Upper lobe of left lung (tissue), 6 donors: Measurements from ENCODE around the gene FOXD4L3. TPM values are rescaled to one million over a fixed set of nuclear protein-coding genes. Genes with fewer than 3 reads are reported as not detected.
"Not testable (repeated sequence)": the region's sequence is repeated elsewhere in the genome, so short reads cannot be mapped to it uniquely, and the experiment has no call there.

ENCODE experiments used
- ATAC-seq, 2 donors: fragments of 200-7000 bp; cut with Tn5 transposase; one replicate each; pipeline ENCODE4 v1.9.1; 2022; ENCODE audit warnings: mild to moderate bottlenecking in 2 of 2, moderate library complexity in 2 of 2; ENCODE audit not compliant: low FRiP score in 2 of 2
- DNase-seq, 2 donors: peaks; one replicate each; pipeline ENCODE4 v3.0.0-alpha.2; 2019 to 2020
- H3K27ac ChIP-seq, 4 donors: fragments of 200-600 bp; sonication (generic); one replicate each; pipeline ENCODE4 v1.5.1; 2016 to 2019
- H3K27me3 ChIP-seq, 4 donors: fragments of 200-600 bp; sonication (generic); one replicate each; pipeline ENCODE4 v1.5.1; 2017 to 2019
- H3K36me3 ChIP-seq, 4 donors: fragments of 200-600 bp; sonication (generic); one replicate each; pipeline ENCODE4 v1.5.1; 2016 to 2019
- H3K4me1 ChIP-seq, 4 donors: fragments of 200-600 bp; sonication (generic); one replicate each; pipeline ENCODE4 v1.5.1; 2018 to 2019
- H3K4me3 ChIP-seq, 4 donors: fragments of 200-600 bp; sonication (generic); one replicate each; pipeline ENCODE4 v1.5.1; 2017 to 2019; ENCODE audit warnings: mild to moderate bottlenecking in 2 of 4, moderate library complexity in 1 of 4
- H3K9me3 ChIP-seq, 4 donors: fragments of 200-600 bp; sonication (generic); one replicate each; pipeline ENCODE4 v1.5.1; 2018 to 2019
- CTCF ChIP-seq, 6 experiments: fragments of 450-650 bp in 4 of 6; fragments of 200-600 bp in 2 of 6; sonication (generic) in 2 of 6; IDR thresholded peaks; one replicate each; pipeline ENCODE4 v1.5.1; 2016 to 2019; ENCODE audit warnings: antibody characterized with exemption in 6 of 6
- WGBS, 2 donors: methylation state at CpG; one replicate each; pipeline ENCODE4 v1.1.5; 2017 to 2018; 5-methylcytosine and 5-hydroxymethylcytosine counted together
- total RNA-seq, 6 donors: library from RNA; depleted of rRNA in 4 of 6; stranded (reverse); fragments of >200 nt in 4 of 6; gene quantifications; one replicate each; pipeline versions ENCODE4 v1.1.0 to v1.2.1, GENCODE V29; 2016 to 2021
- donor health status: DM: no; HTN: no; CAD: no; lungs with moderate emphysema.
- donor health status: DM: no; HTN: yes; CAD: no; lungs with severe emphysema.

Gene FOXD4L3
- total RNA-seq, 6 donors from 2014 or later = 0.33 to 2.1 (median 0.54) TPM; not detected in 2

DNA sequence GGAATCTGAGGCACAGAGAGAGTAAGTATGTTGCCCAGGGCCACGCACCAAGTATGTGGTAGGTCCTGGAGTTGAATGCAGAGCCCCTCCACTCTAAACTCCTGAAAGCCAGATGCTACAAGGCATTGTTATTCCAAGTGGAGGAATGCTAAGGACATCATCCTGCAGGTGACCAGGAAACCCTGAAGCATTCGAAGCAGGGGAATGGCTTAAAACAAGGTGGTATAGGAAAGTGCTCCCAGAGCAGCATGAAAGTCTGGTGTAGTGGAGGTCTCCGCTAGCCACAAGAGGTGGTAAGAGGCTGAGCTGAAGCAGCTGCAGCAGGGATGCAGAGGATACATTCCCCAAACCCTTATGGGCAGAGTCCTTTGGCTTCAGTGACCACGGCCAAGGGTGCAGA, 26.4 kb downstream of the FOXD4L3 start:
- not testable (repeated sequence) for ATAC-seq, H3K4me3 ChIP-seq
- WGBS, 2 donors = 56 to 83% methylated on average over 2 of the region's 4 CpGs

DNA sequence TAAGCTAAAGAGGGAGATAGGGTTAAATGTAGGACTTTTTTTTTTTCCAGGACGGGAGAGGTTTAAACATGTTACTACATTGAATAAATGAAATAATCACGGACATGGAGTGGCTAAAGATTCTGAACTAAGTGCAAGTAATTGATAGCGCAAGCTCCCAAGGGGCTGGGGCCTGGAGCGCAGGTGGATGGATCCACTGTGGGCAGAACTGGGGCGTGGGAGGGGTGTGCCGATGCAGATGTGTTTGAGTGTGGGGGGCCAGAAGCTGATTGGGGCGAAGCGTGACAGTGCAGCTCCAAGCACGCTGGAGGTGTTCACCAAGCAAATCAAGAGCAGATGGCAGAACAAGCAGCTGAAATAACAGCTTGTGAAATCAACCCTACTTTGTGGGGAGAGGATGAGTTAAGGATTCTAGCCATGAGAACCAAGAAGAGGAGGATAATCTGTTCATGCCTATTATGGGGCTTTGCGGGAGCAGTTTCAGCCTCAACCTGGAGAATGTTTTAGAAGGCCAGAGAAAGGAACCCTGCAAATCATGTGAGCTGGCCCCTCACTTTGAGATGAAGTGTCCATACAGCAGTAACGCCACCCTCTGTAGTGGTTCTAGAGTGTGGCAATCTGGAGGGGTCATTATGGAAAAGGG, 28.0 kb downstream of the FOXD4L3 start:
- not testable (repeated sequence) for ATAC-seq, H3K36me3 ChIP-seq, H3K9me3 ChIP-seq, H3K4me3 ChIP-seq, H3K4me1 ChIP-seq, DNase-seq, H3K27me3 ChIP-seq, H3K27ac ChIP-seq
- 86 to 95% methylated on average over 10 of the region's 11 CpGs for WGBS, 2 donors

More for the DNA sequence above, 26.4 kb downstream of the FOXD4L3 start:
- DNase-seq, H3K9me3 ChIP-seq, H3K27me3 ChIP-seq, H3K36me3 ChIP-seq, H3K4me1 ChIP-seq, H3K27ac ChIP-seq: not testable (repeated sequence)

DNA sequence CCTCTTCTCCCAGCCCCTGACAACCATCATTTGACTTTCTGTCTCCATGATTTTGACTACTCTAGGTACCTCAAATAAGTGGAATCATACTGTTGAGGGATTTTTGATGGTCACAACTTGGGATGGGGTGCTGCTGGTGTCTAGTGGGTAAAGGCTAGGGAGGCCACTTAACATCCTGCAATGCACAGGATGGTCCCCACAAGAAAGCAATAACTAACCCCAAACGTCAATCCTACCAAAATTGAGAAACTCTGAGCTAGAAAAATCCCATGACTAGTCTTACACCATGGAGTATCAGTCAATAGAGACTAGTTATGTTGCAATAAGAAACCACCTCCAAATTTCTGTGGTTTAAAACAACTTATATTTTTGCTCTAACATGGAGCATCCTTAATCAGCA, 29.5 kb downstream of the FOXD4L3 start:
- DNase-seq, H3K4me3 ChIP-seq, H3K27ac ChIP-seq, H3K27me3 ChIP-seq, H3K4me1 ChIP-seq, ATAC-seq, H3K36me3 ChIP-seq, H3K9me3 ChIP-seq: not testable (repeated sequence)
- 64% methylated on average over 1 of the region's 1 CpG; no CpG with 5 or more reads in 1 of the 2 donors for WGBS, 2 donors

DNA sequence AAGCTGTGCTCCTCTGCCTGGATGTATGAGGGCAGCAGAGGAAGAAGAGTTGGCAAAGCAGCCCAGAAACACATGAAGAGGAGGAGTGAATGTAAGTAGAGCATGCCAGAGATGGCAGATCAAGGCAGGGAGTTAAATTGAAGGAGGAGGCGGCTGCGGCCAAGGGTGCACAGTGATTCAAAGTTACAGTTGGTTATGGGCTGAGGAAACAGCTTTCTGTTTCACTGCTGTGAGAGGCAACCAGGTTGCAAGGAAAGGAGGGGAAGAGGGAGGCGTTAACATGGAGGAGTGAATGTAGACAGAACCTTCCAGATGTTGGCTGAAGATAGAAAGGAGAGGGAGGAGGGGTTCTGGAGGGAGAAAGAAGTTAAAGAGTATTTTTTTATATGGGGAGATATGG, 33.3 kb downstream of the FOXD4L3 start:
- not testable (repeated sequence) for H3K9me3 ChIP-seq, H3K4me1 ChIP-seq, H3K36me3 ChIP-seq, H3K27me3 ChIP-seq, DNase-seq, H3K4me3 ChIP-seq, H3K27ac ChIP-seq
- WGBS, 2 donors = 30 to 71% methylated on average over 2 to 3 of the region's 3 CpGs
- peak in 1 of 2 donors; percentile 34 for ATAC-seq

DNA sequence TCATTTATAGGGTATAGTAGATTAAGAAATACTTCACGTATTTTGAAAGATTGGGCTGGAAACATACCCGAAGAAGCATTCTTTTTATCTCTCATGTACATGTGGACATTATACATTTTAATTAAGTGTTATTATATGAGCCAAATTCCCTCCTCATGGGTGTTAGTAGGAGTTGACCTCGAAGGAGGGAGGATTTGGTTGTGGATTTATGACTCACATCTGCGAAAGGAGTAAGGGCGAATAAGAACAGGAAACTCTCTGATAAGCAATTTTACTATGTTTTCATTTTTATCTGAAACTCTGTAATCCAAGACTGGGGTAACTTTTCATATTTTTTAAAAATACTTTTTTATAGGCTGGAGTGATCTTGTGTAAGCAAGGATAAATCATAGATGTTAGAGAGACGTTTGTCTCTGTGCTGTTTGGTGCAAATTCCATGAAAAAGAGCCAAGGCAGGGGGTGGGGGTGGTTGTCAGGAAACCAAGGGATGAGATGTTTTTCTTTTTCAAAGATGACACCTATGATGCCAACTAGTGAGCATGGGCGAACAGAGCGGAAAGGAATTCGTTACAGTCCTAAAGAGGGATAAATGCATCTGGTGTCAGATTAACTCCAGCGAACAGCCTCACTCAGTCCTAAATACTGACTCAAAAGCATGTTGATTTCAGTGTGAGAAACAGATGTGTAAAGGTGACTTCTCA, 34.1 kb downstream of the FOXD4L3 start:
- not testable (repeated sequence) for H3K4me1 ChIP-seq, H3K4me3 ChIP-seq, H3K27me3 ChIP-seq, H3K9me3 ChIP-seq, DNase-seq, H3K27ac ChIP-seq, H3K36me3 ChIP-seq
- peak; percentile 46 to 73 for ATAC-seq
- WGBS, 2 donors = 54 to 80% methylated on average over 5 of the region's 10 CpGs

GRCh38 chr9:68338000-68338399, 35.3 kb downstream of the FOXD4L3 start:
- H3K27me3 ChIP-seq, H3K27ac ChIP-seq, H3K4me3 ChIP-seq, H3K36me3 ChIP-seq, H3K4me1 ChIP-seq, ATAC-seq, H3K9me3 ChIP-seq, DNase-seq: not testable (repeated sequence)
- WGBS, 2 donors = 79 to 85% methylated on average over 7 of the region's 7 CpGs

GRCh38 chr9:68342265-68343025, 39.8 kb downstream of the FOXD4L3 start:
- 9 to 29% methylated on average over 2 to 7 of the region's 10 CpGs for WGBS, 2 donors
- peak; percentile 83 to 95 for ATAC-seq
- TF ChIP-seq CTCF (IDR thresholded peaks at IDR 0.05) = peak in 1 of 6 experiments; percentile 28
- H3K4me1 ChIP-seq, DNase-seq, H3K36me3 ChIP-seq, H3K4me3 ChIP-seq, H3K27ac ChIP-seq, H3K27me3 ChIP-seq, H3K9me3 ChIP-seq: not testable (repeated sequence)

- not testable (repeated sequence) for ATAC-seq, H3K4me3 ChIP-seq, H3K27ac ChIP-seq, DNase-seq, H3K36me3 ChIP-seq, H3K4me1 ChIP-seq, H3K9me3 ChIP-seq, H3K27me3 ChIP-seq
- WGBS, 2 donors = 70 to 84% methylated on average over 3 of the region's 4 CpGs
These were observed 40.6 kb downstream of the FOXD4L3 start for GRCh38 chr9:68343242-68343641.

DNA sequence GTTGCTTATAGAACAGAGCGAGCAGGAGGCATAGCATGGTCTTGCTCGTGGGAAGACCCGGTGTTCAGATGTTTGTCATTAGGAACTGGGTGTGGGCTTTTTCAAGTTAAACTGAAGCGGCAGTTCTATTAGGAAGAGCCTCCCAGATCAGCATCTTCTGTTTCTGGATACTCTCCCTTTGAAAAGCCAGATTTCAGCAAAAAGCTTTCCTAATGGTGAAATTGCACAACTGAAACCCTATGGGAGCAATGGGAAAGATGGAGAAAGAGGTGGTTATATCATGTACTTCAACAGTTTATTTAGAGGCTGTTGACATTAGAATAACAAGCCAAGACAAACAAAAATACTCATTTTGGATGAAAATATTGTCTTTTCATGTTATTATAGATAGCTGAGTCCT, 41.3 kb downstream of the FOXD4L3 start:
- 35 to 43% methylated on average over 1 to 2 of the region's 4 CpGs for WGBS, 2 donors
- H3K27ac ChIP-seq, DNase-seq, H3K9me3 ChIP-seq, H3K36me3 ChIP-seq, H3K27me3 ChIP-seq, H3K4me1 ChIP-seq, H3K4me3 ChIP-seq: not testable (repeated sequence)
- peak in 1 of 2 donors; percentile 11 for ATAC-seq

DNA sequence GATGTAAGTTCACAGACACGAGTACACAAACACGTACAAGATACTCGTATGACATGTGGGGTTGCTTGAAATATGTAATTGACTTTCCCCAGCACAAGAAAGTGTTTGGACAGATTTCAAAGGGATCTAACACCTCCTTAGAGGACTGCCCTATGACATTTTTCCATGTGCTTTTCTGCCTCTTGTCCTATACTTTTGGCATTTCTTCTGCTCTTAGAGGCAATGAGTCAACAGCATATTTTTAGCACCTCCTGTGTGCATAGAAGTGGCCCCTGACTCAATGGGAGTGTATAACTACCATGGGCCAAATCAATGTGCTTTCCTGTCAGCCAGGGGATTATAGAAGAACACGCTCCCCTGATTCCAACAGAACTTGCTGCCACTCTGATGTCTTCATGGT, 49.0 kb downstream of the FOXD4L3 start:
- H3K27me3 ChIP-seq, H3K27ac ChIP-seq: not testable (repeated sequence)

More for the DNA sequence above, 49.0 kb downstream of the FOXD4L3 start:
- not testable (repeated sequence) for DNase-seq, H3K4me3 ChIP-seq, H3K36me3 ChIP-seq, H3K4me1 ChIP-seq, H3K9me3 ChIP-seq
- 69 to 84% methylated on average over 4 of the region's 4 CpGs for WGBS, 2 donors
- peak in 1 of 2 donors; percentile 61 for ATAC-seq
